Heart left ventricle (tissue), 16 donors: ENCODE data around the gene MS4A6E. TPM values are rescaled to one million over a fixed set of nuclear protein-coding genes. Genes with fewer than 3 reads are reported as not detected.

ENCODE experiments used
- ATAC-seq, 4 donors: fragments of 200-7000 bp; cut with Tn5 transposase; one replicate each; pipeline ENCODE4 v1.9.1; 2020 to 2022; ENCODE audit warnings: moderate library complexity in 4 of 4, mild to moderate bottlenecking in 3 of 4, moderate number of reproducible peaks in 1 of 4
- DNase-seq, 5 donors: peaks; one replicate each; pipeline ENCODE4 v3.0.0-alpha.2; 2020
- H3K27ac ChIP-seq, 12 donors: fragments of 200-600 bp; sonication (generic) in 4 of 12; one replicate each; pipeline versions ENCODE4 v1.5.0 to v1.8.0; 2016 to 2022; ENCODE audit warnings: mild to moderate bottlenecking in 2 of 12
- H3K27me3 ChIP-seq, 9 donors: fragments of 200-600 bp; sonication (generic) in 2 of 9; one replicate each; pipeline versions ENCODE4 v1.5.1 to v1.8.0; 2016 to 2022; ENCODE audit warnings: mild to moderate bottlenecking in 3 of 9
- H3K36me3 ChIP-seq, 9 donors: fragments of 200-600 bp; sonication (generic) in 2 of 9; one replicate each; pipeline versions ENCODE4 v1.5.0 to v1.8.0; 2018 to 2022; ENCODE audit warnings: mild to moderate bottlenecking in 2 of 9
- H3K4me1 ChIP-seq, 12 donors: fragments of 200-600 bp; sonication (generic) in 4 of 12; one replicate each; pipeline versions ENCODE4 v1.5.0 to v1.8.0; 2016 to 2022; ENCODE audit warnings: mild to moderate bottlenecking in 3 of 12
- H3K4me3 ChIP-seq, 12 donors: fragments of 200-600 bp; sonication (generic) in 4 of 12; one replicate each; pipeline versions ENCODE4 v1.5.0 to v1.8.0; 2017 to 2022; ENCODE audit warnings: mild to moderate bottlenecking in 9 of 12, moderate library complexity in 4 of 12
- H3K9me3 ChIP-seq, 12 donors: fragments of 200-600 bp; sonication (generic) in 4 of 12; one replicate each; pipeline versions ENCODE4 v1.5.0 to v1.8.0; 2016 to 2022; ENCODE audit warnings: mild to moderate bottlenecking in 1 of 12
- POLR2A ChIP-seq, 2 donors: fragments of 450-650 bp; IDR thresholded peaks; one replicate each; pipeline ENCODE4 v1.6.1; 2017; ENCODE audit warnings: antibody characterized with exemption in 2 of 2, mild to moderate bottlenecking in 2 of 2, moderate library complexity in 2 of 2
- WGBS, 4 donors: extraction: QIAGEN DNeasy Blood & Tissue Kit in 2 of 4; methylation state at CpG; one replicate each; pipeline versions ENCODE4 v1.1.5 to v1.1.7; 2013 to 2018; 5-methylcytosine and 5-hydroxymethylcytosine counted together
- intact Hi-C, 10 donors: fragments of 100-400 bp; cut with DNase I; formaldehyde crosslinking; loops; one replicate each; pipeline versions ENCODE4 v1.11.1 to v1.14.2; 2022
- polyA plus RNA-seq, 2 donors: library from polyadenylated mRNA; stranded (reverse); fragments of 200-250 nt; gene quantifications; one replicate each; pipeline ENCODE4 v1.2.3, GENCODE V29; 2013
- total RNA-seq, 9 donors: library from RNA; depleted of rRNA in 2 of 9; stranded (reverse); fragments of >200 nt in 2 of 9; fragmentation: NEBNext Ultra II Directional in 3 of 9; extraction: Animal tissue kit (Norgen Biotek cat#: 25700) in 3 of 9; gene quantifications; one replicate each; pipeline versions ENCODE4 v1.1.0 to v1.2.4, GENCODE V29; 2016 to 2023
- TF ChIP-seq, protein P1 (sequence below), 12 donors: fragments of 200-600 bp; sonication (generic) in 4 of 12; IDR thresholded peaks; one replicate each; pipeline versions ENCODE4 v1.5.0 to v1.8.0; 2018 to 2022; ENCODE audit warnings: antibody characterized with exemption in 12 of 12, mild to moderate bottlenecking in 5 of 12
- donor health status: ischemic (EF 13 %, LVEDD 7.1; RV severe dilation, severe dysfunction).
- donor health status: healthy with polysubstance abuse.
- donor health status: DM: no; HTN: yes; CAD: no.
- donor health status: DM: no; HTN: no; CAD: no.
- donor health status: ischemic (EF 25% LVEDD 6.9; RV normal size, moderate dysfunction).
- donor health status: ischemic (EF 25% LVEDD 5.7; RV mildly dilated, moderate dysfunction).
- donor health status: healthy.
- donor health status: DM: yes; HTN: yes; CAD: no.
- donor health status: ischemic (EF 35%, LVEDD 5.7; RV mildly dilated, moderate dysfunction).
- donor health status: nonischemic (EF 11% LVEDD 7.7; RV severe dilation, severe dysfunction).
- donor health status: DM: yes; HTN: yes; CAD: no.
- donor health status: PGD.
- donor health status: ischemic (EF 29% LVEDD 5.4; RV normal size, mild dysfunction).
- donor health status: nonischemic (EF 23%, LVEDD 6.1; RV moderate dilation, normal function).

MS4A6E gene
- total and polyA plus RNA-seq, 11 donors, result 0.18 TPM; not detected in 10

DNA sequence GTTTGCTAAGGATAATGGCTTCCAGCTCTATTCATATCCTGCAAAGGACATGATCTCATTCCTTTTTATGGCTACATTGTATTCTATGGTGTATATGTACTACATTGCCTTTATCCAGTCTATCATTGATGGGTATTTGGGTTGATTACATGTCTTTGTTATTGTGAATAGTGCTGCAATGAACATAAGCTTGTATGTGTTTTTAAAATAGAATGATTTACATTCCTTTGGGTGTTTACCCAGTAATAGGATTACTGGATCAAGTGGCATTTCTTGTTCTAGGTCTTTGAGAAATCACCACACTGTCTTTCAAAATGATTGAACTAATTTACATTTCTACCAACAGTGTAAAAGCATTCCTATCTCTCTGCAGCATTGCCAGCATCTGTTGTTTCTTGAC is 6.0 kb upstream of the MS4A6E start:
- peaks cover 0 to 44% (median 19%) of the 10 kb centered on the region in 12 donors for H3K9me3 ChIP-seq
- no peak overlapping the region for H3K27ac ChIP-seq
- no peak for DNase-seq
- H3K4me3 ChIP-seq, result no peak overlapping the region
- TF ChIP-seq, protein P1, sequence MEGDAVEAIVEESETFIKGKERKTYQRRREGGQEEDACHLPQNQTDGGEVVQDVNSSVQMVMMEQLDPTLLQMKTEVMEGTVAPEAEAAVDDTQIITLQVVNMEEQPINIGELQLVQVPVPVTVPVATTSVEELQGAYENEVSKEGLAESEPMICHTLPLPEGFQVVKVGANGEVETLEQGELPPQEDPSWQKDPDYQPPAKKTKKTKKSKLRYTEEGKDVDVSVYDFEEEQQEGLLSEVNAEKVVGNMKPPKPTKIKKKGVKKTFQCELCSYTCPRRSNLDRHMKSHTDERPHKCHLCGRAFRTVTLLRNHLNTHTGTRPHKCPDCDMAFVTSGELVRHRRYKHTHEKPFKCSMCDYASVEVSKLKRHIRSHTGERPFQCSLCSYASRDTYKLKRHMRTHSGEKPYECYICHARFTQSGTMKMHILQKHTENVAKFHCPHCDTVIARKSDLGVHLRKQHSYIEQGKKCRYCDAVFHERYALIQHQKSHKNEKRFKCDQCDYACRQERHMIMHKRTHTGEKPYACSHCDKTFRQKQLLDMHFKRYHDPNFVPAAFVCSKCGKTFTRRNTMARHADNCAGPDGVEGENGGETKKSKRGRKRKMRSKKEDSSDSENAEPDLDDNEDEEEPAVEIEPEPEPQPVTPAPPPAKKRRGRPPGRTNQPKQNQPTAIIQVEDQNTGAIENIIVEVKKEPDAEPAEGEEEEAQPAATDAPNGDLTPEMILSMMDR (IDR thresholded peaks at IDR 0.05), result no peak
- TF ChIP-seq POLR2A (IDR thresholded peaks at IDR 0.05), result no peak
- intact Hi-C loops, result no loop called here
- peaks cover 0 to 3% (median 0%) of the 10 kb centered on the region in 12 donors for H3K4me1 ChIP-seq
- H3K36me3 ChIP-seq, result no peaks in the 10 kb centered on the region
- no peaks in the 10 kb centered on the region for H3K27me3 ChIP-seq
- ATAC-seq, result no peak

DNA sequence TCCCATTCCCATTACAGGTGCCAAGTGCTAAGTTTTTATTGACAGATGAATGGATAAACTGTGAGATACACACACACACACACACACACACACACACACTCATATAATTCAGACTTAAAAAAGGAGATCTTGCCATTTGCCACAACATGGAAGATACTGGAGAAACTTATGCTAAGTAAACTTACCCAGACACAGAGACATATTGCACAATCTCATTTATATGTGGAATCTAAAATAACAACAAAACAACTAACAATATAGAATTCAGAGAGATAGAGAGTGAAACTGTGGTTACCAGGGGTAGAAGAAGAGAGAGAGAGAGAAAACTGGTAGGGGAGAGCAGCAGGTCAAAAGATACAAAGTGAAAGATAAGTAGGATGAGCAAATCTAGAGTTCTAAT is 1.4 kb downstream of the MS4A6E start:
- Histone ChIP-seq H3K4me3 (no peak overlapping the region), H3K27ac (no peak overlapping the region), H3K9me3 (peaks cover 0 to 46% (median 10%) of the 10 kb centered on the region in 12 donors), H3K4me1 (peaks cover 0 to 4% (median 0%) of the 10 kb centered on the region in 12 donors), H3K27me3 (no peaks in the 10 kb centered on the region), H3K36me3 (no peaks in the 10 kb centered on the region)
- ATAC-seq (no peak), DNase-seq (no peak)
- intact Hi-C loops, result no loop called here
- no peak for TF ChIP-seq POLR2A (IDR thresholded peaks at IDR 0.05)
- TF ChIP-seq, protein P1 (IDR thresholded peaks at IDR 0.05), result no peak

DNA sequence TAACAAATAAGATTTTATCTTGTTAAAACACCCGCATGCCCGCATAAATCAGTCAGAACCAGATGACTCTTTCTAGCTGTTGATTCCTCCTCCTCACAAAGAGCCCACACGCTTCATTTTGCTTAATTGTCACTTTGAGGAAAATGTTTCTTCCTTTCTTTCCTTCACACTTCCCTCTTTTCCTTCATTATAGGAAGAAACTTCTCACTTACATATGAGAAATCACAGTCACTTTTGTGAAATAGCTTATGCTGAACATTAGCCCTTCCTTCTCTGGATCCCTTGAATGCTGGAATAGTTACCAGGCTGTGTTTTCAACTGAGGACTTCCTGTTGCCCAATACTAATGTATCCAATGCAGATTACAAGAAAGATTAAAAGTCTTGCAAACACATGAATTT is 5.8 kb downstream of the MS4A6E start:
- ATAC-seq, result peak in 3 of 4 donors; percentile 49 to 72 (median 62)
- 1 to 79% (median 37%) methylated on average over 3 of the region's 3 CpGs for WGBS, 4 donors
- no peaks in the 10 kb centered on the region for H3K36me3 ChIP-seq
- H3K27ac ChIP-seq, result peak overlapping the region in 3 of 12 donors; percentile 40 to 90 (median 52)
- no peaks in the 10 kb centered on the region for H3K27me3 ChIP-seq
- TF ChIP-seq, protein P1 (IDR thresholded peaks at IDR 0.05), result no peak
- TF ChIP-seq POLR2A (IDR thresholded peaks at IDR 0.05), result no peak
- intact Hi-C loops, result no loop called here
- peaks cover 0 to 22% (median 1%) of the 10 kb centered on the region in 12 donors for H3K9me3 ChIP-seq
- no peak overlapping the region for H3K4me3 ChIP-seq
- DNase-seq, result no peak
- H3K4me1 ChIP-seq, result peaks cover 0 to 31% (median 0%) of the 10 kb centered on the region in 12 donors

DNA sequence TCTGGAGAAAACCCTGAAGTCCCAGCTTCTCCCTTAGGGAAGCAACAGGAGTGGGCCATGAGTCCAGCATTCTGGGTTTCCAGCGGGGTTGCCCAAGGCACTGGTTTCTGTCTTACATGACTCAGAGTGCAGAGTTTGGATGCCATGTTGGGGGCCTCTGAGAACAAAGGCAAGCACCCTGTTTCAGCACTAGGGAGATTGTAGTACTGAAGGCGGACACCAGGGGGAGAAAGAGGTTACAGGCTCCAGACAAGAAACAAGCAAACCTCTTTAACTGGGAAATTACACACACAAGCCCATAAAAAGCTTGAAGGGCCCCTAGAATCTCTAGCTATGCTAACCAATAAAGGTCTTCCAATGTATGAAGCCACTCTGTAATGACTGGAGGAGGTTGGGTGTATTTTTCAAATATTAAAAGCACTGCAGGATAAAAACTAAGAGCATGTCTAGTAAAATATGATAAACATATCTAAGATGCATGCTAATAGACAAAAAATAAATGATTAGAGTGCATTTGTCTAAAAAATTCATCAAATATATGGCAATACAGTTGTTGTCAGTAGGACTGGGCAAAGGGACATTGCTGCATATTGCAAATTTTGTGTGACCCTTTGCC is 7.1 kb downstream of the MS4A6E start:
- Histone ChIP-seq H3K27me3 (no peaks in the 10 kb centered on the region), H3K4me3 (no peak overlapping the region), H3K27ac (peak overlapping the region in 2 of 12 donors; percentile 52 to 90), H3K4me1 (peaks cover 0 to 31% (median 0%) of the 10 kb centered on the region in 12 donors), H3K36me3 (no peaks in the 10 kb centered on the region), H3K9me3 (peaks cover 0 to 21% (median 1%) of the 10 kb centered on the region in 12 donors)
- ATAC-seq (peak in 1 of 4 donors; percentile 30), DNase-seq (peak in 4 of 5 donors; percentile 20 to 54 (median 36))
- WGBS, 4 donors, result 13 to 30% (median 15%) methylated on average over 2 of the region's 2 CpGs
- TF ChIP-seq POLR2A (IDR thresholded peaks at IDR 0.05), result no peak
- TF ChIP-seq, protein P1 (IDR thresholded peaks at IDR 0.05), result peak; percentile 40 to 73 (median 63)
- intact Hi-C loops, result no loop called here
